Measurements from ENCODE around the gene SYNGR1. TPM values are rescaled to one million over a fixed set of nuclear protein-coding genes. Genes with fewer than 3 reads are reported as not detected.
A peak's percentile ranks its signal among the peaks of the same experiment; 100 is the strongest.

The SYNGR1 gene
- total RNA-seq, 1 donor from 2014 or later = 49.5 TPM

DNA sequence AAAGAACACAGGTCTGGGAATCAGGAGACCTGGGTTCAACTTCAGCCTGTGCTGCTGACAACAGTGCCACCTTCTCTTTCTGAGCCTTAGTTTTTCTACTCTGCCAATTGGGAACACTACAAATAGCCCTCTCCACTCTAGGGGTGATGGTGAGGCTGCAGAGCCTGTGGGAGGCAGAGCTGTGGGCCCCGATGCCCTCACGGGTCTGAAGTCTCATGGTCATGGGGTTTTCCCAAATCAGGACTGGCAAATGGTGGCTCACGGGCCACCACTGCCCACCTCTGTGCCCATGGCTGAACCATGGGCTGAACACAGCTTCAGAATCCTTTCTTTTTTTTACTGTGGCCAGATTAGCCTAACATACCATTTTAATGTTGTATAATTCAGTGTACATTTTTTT is 19.8 kb downstream of the SYNGR1 start:
- peak overlapping the region; percentile 6 for H3K27ac Mint-ChIP-seq (ENCODE audit: unreplicated experiment)

DNA sequence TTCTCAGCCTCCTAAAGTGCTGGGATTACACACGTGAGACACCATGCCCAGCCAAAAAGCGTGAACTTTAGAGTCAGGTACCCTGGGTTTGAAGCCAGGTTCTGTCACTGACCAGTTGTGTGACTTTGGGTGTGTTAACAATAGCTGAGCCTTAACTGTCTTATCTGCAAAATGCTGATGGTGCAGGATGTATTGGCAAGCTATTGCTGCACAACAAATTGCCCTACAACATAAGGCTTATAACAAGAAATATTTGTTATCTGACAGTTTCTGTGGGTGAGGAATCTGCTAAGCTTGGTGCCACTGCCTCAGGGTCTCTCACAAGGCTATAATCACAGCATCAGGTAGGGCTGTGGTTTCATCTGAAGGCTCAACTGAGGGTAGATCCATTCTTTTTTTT is 21.9 kb downstream of the SYNGR1 start:
- H3K27ac Mint-ChIP-seq (ENCODE audit: unreplicated experiment) = no peak overlapping the region
- H3K9me3 Mint-ChIP-seq (ENCODE audit: unreplicated experiment) = no peaks in the 10 kb centered on the region
- DNase-seq = no peak
- H3K27me3 Mint-ChIP-seq (ENCODE audit: unreplicated experiment) = peaks cover 9% of the 10 kb centered on the region
- TF ChIP-seq, protein P1, sequence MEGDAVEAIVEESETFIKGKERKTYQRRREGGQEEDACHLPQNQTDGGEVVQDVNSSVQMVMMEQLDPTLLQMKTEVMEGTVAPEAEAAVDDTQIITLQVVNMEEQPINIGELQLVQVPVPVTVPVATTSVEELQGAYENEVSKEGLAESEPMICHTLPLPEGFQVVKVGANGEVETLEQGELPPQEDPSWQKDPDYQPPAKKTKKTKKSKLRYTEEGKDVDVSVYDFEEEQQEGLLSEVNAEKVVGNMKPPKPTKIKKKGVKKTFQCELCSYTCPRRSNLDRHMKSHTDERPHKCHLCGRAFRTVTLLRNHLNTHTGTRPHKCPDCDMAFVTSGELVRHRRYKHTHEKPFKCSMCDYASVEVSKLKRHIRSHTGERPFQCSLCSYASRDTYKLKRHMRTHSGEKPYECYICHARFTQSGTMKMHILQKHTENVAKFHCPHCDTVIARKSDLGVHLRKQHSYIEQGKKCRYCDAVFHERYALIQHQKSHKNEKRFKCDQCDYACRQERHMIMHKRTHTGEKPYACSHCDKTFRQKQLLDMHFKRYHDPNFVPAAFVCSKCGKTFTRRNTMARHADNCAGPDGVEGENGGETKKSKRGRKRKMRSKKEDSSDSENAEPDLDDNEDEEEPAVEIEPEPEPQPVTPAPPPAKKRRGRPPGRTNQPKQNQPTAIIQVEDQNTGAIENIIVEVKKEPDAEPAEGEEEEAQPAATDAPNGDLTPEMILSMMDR (IDR thresholded peaks at IDR 0.05; ENCODE audit: partially characterized antibody, unreplicated experiment) = no peak
- H3K4me3 Mint-ChIP-seq (ENCODE audit: unreplicated experiment) = no peak overlapping the region
- H3K4me1 Mint-ChIP-seq (ENCODE audit: low read depth, unreplicated experiment) = peaks cover 7% of the 10 kb centered on the region
- no peaks in the 10 kb centered on the region for H3K36me3 Mint-ChIP-seq (ENCODE audit: unreplicated experiment)

More for the DNA sequence above, 19.8 kb downstream of the SYNGR1 start:
- H3K9me3 Mint-ChIP-seq (ENCODE audit: unreplicated experiment) = peaks cover 3% of the 10 kb centered on the region
- no peaks in the 10 kb centered on the region for H3K36me3 Mint-ChIP-seq (ENCODE audit: unreplicated experiment)
- H3K27me3 Mint-ChIP-seq (ENCODE audit: unreplicated experiment) = peaks cover 9% of the 10 kb centered on the region
- DNase-seq = no peak
- TF ChIP-seq, protein P1 (IDR thresholded peaks at IDR 0.05; ENCODE audit: partially characterized antibody, unreplicated experiment) = no peak
- H3K4me3 Mint-ChIP-seq (ENCODE audit: unreplicated experiment) = no peak overlapping the region
- peaks cover 11% of the 10 kb centered on the region for H3K4me1 Mint-ChIP-seq (ENCODE audit: low read depth, unreplicated experiment)

DNA sequence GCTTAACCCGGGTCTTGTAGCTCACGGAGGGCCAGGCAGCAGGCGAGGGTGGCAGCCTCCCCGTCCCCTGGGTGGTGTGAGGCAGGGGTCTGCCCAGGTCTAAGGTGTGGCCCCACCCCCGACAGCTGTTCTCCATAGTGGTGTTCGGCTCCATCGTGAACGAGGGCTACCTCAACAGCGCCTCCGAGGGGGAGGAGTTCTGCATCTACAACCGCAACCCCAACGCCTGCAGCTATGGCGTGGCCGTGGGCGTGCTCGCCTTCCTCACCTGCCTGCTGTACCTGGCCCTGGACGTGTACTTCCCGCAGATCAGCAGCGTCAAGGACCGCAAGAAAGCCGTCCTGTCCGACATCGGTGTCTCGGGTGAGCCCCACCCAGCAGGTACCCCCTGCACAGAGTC is 24.4 kb downstream of the SYNGR1 start:
- no peaks in the 10 kb centered on the region for H3K9me3 Mint-ChIP-seq (ENCODE audit: unreplicated experiment)
- H3K36me3 Mint-ChIP-seq (ENCODE audit: unreplicated experiment) = no peaks in the 10 kb centered on the region
- H3K4me1 Mint-ChIP-seq (ENCODE audit: low read depth, unreplicated experiment) = no peaks in the 10 kb centered on the region
- H3K4me3 Mint-ChIP-seq (ENCODE audit: unreplicated experiment) = no peak overlapping the region
- peaks cover 4% of the 10 kb centered on the region for H3K27me3 Mint-ChIP-seq (ENCODE audit: unreplicated experiment)
- TF ChIP-seq, protein P1 (IDR thresholded peaks at IDR 0.05; ENCODE audit: partially characterized antibody, unreplicated experiment) = no peak
- no peak overlapping the region for H3K27ac Mint-ChIP-seq (ENCODE audit: unreplicated experiment)
- DNase-seq = no peak

- Mint-ChIP-seq H3K4me1 (ENCODE audit: low read depth, unreplicated experiment) (no peaks in the 10 kb centered on the region), H3K27ac (ENCODE audit: unreplicated experiment) (no peak overlapping the region), H3K4me3 (ENCODE audit: unreplicated experiment) (no peak overlapping the region), H3K36me3 (ENCODE audit: unreplicated experiment) (no peaks in the 10 kb centered on the region), H3K27me3 (ENCODE audit: unreplicated experiment) (peaks cover 4% of the 10 kb centered on the region), H3K9me3 (ENCODE audit: unreplicated experiment) (no peaks in the 10 kb centered on the region)
- TF ChIP-seq, protein P1 (IDR thresholded peaks at IDR 0.05; ENCODE audit: partially characterized antibody, unreplicated experiment) = no peak
- DNase-seq = no peak
These were observed 25.0 kb downstream of the SYNGR1 start for GRCh38 chr22:39374801-39375200.

DNA sequence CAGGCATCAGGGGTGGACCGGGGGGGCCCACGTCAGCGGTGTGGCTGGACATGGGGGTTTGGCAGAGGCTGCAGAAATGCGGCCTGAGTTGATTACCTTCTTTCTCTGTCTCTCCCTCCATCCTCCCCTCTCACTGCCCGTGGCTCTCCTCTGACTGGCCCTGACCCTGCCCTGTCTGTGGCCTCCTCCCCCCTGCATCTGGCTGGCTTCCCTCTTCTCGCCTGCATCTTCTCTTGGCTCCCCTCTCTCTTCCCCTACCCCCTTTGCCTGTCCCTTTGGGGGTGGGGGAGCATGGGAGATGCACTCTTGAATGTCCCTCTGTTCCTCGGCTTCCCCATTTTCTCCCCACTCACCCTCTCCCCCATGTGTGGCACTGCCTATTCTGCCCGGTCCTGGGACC is 25.9 kb downstream of the SYNGR1 start:
- H3K4me3 Mint-ChIP-seq (ENCODE audit: unreplicated experiment) = no peak overlapping the region
- no peak overlapping the region for H3K27ac Mint-ChIP-seq (ENCODE audit: unreplicated experiment)
- TF ChIP-seq, protein P1 (IDR thresholded peaks at IDR 0.05; ENCODE audit: partially characterized antibody, unreplicated experiment) = no peak
- H3K36me3 Mint-ChIP-seq (ENCODE audit: unreplicated experiment) = no peaks in the 10 kb centered on the region
- H3K4me1 Mint-ChIP-seq (ENCODE audit: low read depth, unreplicated experiment) = no peaks in the 10 kb centered on the region
- H3K9me3 Mint-ChIP-seq (ENCODE audit: unreplicated experiment) = no peaks in the 10 kb centered on the region
- H3K27me3 Mint-ChIP-seq (ENCODE audit: unreplicated experiment) = peaks cover 4% of the 10 kb centered on the region
- no peak for DNase-seq
